ENCODE results near the gene PPM1A. TPM values are rescaled to one million over a fixed set of nuclear protein-coding genes. Genes with fewer than 3 reads are reported as not detected.

The PPM1A gene
- total and polyA plus RNA-seq, 2 of the 13 experiments (the other 11 are each of a cell fraction or from before 2014, with no cell fraction given) = 23.3 to 29.8 TPM

DNA sequence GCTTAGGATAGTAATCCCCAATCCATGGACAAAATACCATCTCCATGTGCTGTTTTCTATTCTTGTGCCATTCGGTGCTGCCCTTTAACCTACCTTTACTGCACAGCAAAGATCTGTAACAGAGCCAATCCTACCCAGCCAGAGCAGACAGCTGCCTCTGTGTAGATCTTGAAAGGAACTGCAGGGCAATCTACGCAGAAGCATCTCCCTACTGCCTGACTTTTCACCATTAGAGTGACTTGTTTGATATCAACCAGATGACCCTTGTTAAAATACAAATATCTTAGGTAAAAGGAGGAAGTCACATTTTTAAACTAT is 33.9 kb upstream of the PPM1A start (continued):
- TF ChIP-seq SNAPC4 (CRISPR knock-in tag; IDR thresholded peaks at IDR 0.05) = no peak
- TF ChIP-seq ZNF292 (CRISPR knock-in tag; IDR thresholded peaks at IDR 0.05; ENCODE audit: borderline replicate concordance, low read depth) = no peak
- TF ChIP-seq USF2 (IDR thresholded peaks at IDR 0.05; ENCODE audit: low read depth, low read length) = no peak
- TF ChIP-seq USF2 (CRISPR knock-in tag; IDR thresholded peaks at IDR 0.05; ENCODE audit: borderline replicate concordance) = no peak
- no peak for TF ChIP-seq DPF2 (CRISPR knock-in tag; IDR thresholded peaks at IDR 0.05; ENCODE audit: borderline replicate concordance, low read depth)
- TF ChIP-seq ZBTB20 (CRISPR knock-in tag; IDR thresholded peaks at IDR 0.05; ENCODE audit: borderline replicate concordance, low read depth) = no peak
- no peak for TF ChIP-seq ZNF12 (CRISPR knock-in tag; IDR thresholded peaks at IDR 0.05)
- no peak for TF ChIP-seq SRY (CRISPR knock-in tag; IDR thresholded peaks at IDR 0.05)
- no peak for TF ChIP-seq ZKSCAN1 (IDR thresholded peaks at IDR 0.05; ENCODE audit: low read length)
